PC-3 (cell line): ENCODE data around the gene MAP7D1. TPM values are rescaled to one million over a fixed set of nuclear protein-coding genes. Genes with fewer than 3 reads are reported as not detected.
A peak's percentile ranks its signal among the peaks of the same experiment; 100 is the strongest.

Experiments
- ATAC-seq: fragments of 200-7000 bp; cut with Tn5 transposase; 2 replicates; pipeline ENCODE4 v1.9.1; 2020; ENCODE audit warnings: mild to moderate bottlenecking, moderate library complexity
- BruUV-seq: library from RNA; stranded (reverse); fragments of 400-500 nt; replicated peaks from 2 replicates; lab custom pipeline; 2021; lab: Mats Ljungman, UMichigan
- CTCF ChIA-PET: fragments of 300-600 bp; sonication (Branson Sonifier 250); formaldehyde crosslinking; loops from one replicate; lab custom pipeline; 2022; ENCODE audit warnings: antibody characterized with exemption; lab: Charles Lee
- POLR2A ChIA-PET: fragments of 300-600 bp; sonication (Branson Sonifier 250); formaldehyde crosslinking; loops from one replicate; lab custom pipeline; 2022; ENCODE audit warnings: antibody characterized with exemption; ENCODE audit not compliant: unreplicated experiment; lab: Charles Lee
- DNase-seq: peaks from one replicate; pipeline ENCODE4 v3.0.0-alpha.2; 2015
- H2AFZ ChIP-seq: fragments of 300-600 bp; sonication (generic); 2 replicates; pipeline ENCODE4 v1.6.0; 2016; ENCODE audit warnings: antibody characterized with exemption, low read length
- H3F3A ChIP-seq: fragments of 300-600 bp; sonication (generic); one replicate; pipeline ENCODE4 v1.6.0; 2017; ENCODE audit warnings: antibody characterized with exemption, low read length, control low read depth, mild to moderate bottlenecking; ENCODE audit not compliant: unreplicated experiment
- H3K27ac ChIP-seq: fragments of 300-600 bp; sonication (generic); 2 replicates; pipeline ENCODE4 v1.5.1; 2016; ENCODE audit warnings: mild to moderate bottlenecking, low read length
- H3K27me3 ChIP-seq: fragments of 300-600 bp; sonication (generic); 2 replicates; pipeline ENCODE4 v1.6.1; 2016; ENCODE audit warnings: low read length, mixed read lengths
- H3K36me3 ChIP-seq: fragments of 300-600 bp; sonication (generic); 2 replicates; pipeline ENCODE4 v1.6.1; 2016; ENCODE audit warnings: low read depth, mixed run types, low read length, mixed read lengths
- H3K4me1 ChIP-seq: fragments of 300-600 bp; sonication (generic); 2 replicates; pipeline ENCODE4 v1.5.1; 2016; ENCODE audit warnings: low read length; ENCODE audit not compliant: insufficient read depth
- H3K4me2 ChIP-seq: fragments of 300-600 bp; sonication (generic); 2 replicates; pipeline ENCODE4 v1.6.0; 2016; ENCODE audit warnings: low read length
- H3K4me3 ChIP-seq: fragments of 300-600 bp; sonication (generic); 2 replicates; pipeline ENCODE4 v1.5.1; 2016; ENCODE audit warnings: mild to moderate bottlenecking, low read length, mixed read lengths
- H3K79me2 ChIP-seq: fragments of 300-600 bp; sonication (generic); 2 replicates; pipeline ENCODE4 v1.6.1; 2017; ENCODE audit warnings: low read length, mixed read lengths
- H3K9ac ChIP-seq: fragments of 300-600 bp; sonication (generic); 2 replicates; pipeline ENCODE4 v1.6.0; 2016; ENCODE audit warnings: mild to moderate bottlenecking, low read length
- H3K9me2 ChIP-seq: fragments of 300-600 bp; sonication (generic); replicated peaks from 2 replicates; pipeline ENCODE4 v1.6.1; 2016; ENCODE audit warnings: mixed run types, low read length, mixed read lengths
- H3K9me3 ChIP-seq: fragments of 300-600 bp; sonication (generic); 2 replicates; pipeline ENCODE4 v1.6.1; 2016; ENCODE audit warnings: low read length, mixed read lengths
- H4K20me1 ChIP-seq: fragments of 300-600 bp; sonication (generic); 2 replicates; pipeline ENCODE4 v1.6.1; 2016; ENCODE audit warnings: low read length, mixed read lengths
- EZH2 ChIP-seq: fragments of 300-600 bp; sonication (generic); IDR thresholded peaks from one replicate; pipeline ENCODE4 v1.6.1; 2017; ENCODE audit warnings: antibody characterized with exemption, mild to moderate bottlenecking, low read length; ENCODE audit not compliant: unreplicated experiment
- EZH2phosphoT487 ChIP-seq: fragments of 300-600 bp; sonication (generic); IDR thresholded peaks from 2 replicates; pipeline ENCODE4 v1.6.1; 2018; ENCODE audit warnings: mild to moderate bottlenecking, antibody characterized with exemption, low read length, borderline replicate concordance
- intact Hi-C: fragments of 100-400 bp; cut with micrococcal nuclease; formaldehyde crosslinking; loops from 2 replicates; pipeline ENCODE4 v1.9.0; 2023
- total RNA-seq: library from RNA; depleted of rRNA; stranded (reverse); fragments of >200 nt; gene quantifications from 2 replicates; pipeline ENCODE4 v1.2.3, GENCODE V29; 2014
- TF ChIP-seq, protein P1 (sequence below): fragments of 300-600 bp; sonication (generic); conservative IDR thresholded peaks from 2 replicates; pipeline ENCODE4 v1.5.1; 2017; ENCODE audit warnings: antibody characterized with exemption, low read depth, mild to moderate bottlenecking, low read length

Gene MAP7D1
- total RNA-seq, 1 experiment from 2014 or later: 113 TPM

GRCh38 chr1:36166136-36166535, 10.2 kb downstream of the MAP7D1 start:
- CTCF ChIA-PET: no interaction called here

DNA sequence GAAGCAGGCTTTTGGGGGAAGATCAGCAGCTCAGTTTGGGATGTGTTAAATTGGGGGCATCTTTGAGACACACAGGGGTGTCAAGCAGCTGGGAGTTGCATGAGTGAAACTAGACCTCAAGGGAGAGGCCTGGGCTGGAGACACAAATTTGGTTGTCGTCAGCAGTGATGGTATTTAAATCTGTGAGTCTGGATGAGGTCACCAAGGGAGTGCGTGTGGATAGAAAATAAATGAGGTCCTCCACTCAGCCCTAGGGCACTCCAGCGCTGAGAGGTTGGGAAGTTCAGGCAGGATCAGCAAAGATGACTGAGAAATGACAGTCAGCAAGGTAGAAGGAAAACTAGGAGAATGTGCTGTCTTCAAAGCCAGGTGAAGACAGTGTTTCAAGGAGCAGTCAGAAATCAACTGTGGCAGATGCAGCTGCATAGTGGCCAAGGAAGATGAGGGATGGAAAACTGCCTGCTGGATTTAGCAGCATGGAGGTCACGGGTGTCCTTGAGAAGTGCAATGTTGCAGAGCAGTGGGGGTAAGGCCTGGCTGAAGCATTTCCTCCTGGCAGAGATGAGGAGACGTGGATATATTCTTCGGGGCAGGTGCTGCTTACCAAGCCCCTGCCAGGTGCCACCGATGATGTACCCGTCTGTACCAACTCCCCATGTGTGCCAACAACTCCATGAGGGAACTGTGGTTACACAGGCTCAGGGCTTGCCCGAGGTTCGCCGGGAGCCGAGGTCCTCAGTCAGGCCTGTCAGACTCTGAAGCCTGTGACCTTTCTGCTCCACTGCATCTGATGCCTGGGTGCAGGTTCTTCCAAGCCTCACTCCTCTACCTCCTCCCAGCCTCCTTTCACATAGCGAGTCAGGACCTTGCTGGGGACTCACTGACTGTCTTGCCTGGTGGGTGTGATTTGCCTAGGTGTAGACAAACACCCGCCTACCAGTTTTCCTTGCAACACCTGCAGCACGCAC, 11.3 kb downstream of the MAP7D1 start:
- Histone ChIP-seq H3K36me3 (peaks cover 14% of the 10 kb centered on the region; the same call in 1 of the 2 replicates), H3K9me3 (no peaks in the 10 kb centered on the region), H3K27me3 (no peaks in the 10 kb centered on the region), H3K4me2 (no peak overlapping the region), H3K9me2 (no peaks in the 10 kb centered on the region), H2AFZ (no peak overlapping the region), H3K9ac (no peak overlapping the region), H3K27ac (peak overlapping the region; percentile 38), H3K4me3 (no peak overlapping the region), H3F3A (no peaks in the 10 kb centered on the region), H4K20me1 (peaks cover 6% of the 10 kb centered on the region; the same call in 1 of the 2 replicates), H3K4me1 (peaks cover 9% of the 10 kb centered on the region), H3K79me2 (peaks cover 77% of the 10 kb centered on the region)
- CTCF ChIA-PET: no interaction called here
- POLR2A ChIA-PET: no interaction called here
- ATAC-seq (0 out of 2 replicates have a peak, but pooled peaks have one; percentile 20), DNase-seq (peak; percentile 35)
- intact Hi-C loops: no loop called here
- TF ChIP-seq EZH2: no peak
- TF ChIP-seq EZH2phosphoT487: no peak
- TF ChIP-seq, protein P1, sequence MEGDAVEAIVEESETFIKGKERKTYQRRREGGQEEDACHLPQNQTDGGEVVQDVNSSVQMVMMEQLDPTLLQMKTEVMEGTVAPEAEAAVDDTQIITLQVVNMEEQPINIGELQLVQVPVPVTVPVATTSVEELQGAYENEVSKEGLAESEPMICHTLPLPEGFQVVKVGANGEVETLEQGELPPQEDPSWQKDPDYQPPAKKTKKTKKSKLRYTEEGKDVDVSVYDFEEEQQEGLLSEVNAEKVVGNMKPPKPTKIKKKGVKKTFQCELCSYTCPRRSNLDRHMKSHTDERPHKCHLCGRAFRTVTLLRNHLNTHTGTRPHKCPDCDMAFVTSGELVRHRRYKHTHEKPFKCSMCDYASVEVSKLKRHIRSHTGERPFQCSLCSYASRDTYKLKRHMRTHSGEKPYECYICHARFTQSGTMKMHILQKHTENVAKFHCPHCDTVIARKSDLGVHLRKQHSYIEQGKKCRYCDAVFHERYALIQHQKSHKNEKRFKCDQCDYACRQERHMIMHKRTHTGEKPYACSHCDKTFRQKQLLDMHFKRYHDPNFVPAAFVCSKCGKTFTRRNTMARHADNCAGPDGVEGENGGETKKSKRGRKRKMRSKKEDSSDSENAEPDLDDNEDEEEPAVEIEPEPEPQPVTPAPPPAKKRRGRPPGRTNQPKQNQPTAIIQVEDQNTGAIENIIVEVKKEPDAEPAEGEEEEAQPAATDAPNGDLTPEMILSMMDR: no peak
- no TSS peak for BruUV-seq

More at GRCh38 chr1:36166136-36166535, 10.2 kb downstream of the MAP7D1 start:
- no peak overlapping the region for H3K27ac ChIP-seq
- H3F3A ChIP-seq: no peaks in the 10 kb centered on the region
- POLR2A ChIA-PET: no interaction called here
- TF ChIP-seq, protein P1: no peak
- TF ChIP-seq EZH2: no peak
- no TSS peak for BruUV-seq
- H3K36me3 ChIP-seq: peaks cover 9% of the 10 kb centered on the region; the same call in 1 of the 2 replicates
- DNase-seq: no peak
- peaks cover 88% of the 10 kb centered on the region for H3K79me2 ChIP-seq
- H3K9me2 ChIP-seq: no peaks in the 10 kb centered on the region
- H3K4me1 ChIP-seq: peaks cover 19% of the 10 kb centered on the region
- peaks cover 6% of the 10 kb centered on the region; the same call in 1 of the 2 replicates for H4K20me1 ChIP-seq
- no peaks in the 10 kb centered on the region for H3K27me3 ChIP-seq
- no peak for ATAC-seq
- H3K9ac ChIP-seq: no peak overlapping the region
- no peak overlapping the region for H3K4me2 ChIP-seq
- no peak overlapping the region for H2AFZ ChIP-seq
- H3K4me3 ChIP-seq: no peak overlapping the region
- intact Hi-C loops: no loop called here
- H3K9me3 ChIP-seq: no peaks in the 10 kb centered on the region

DNA sequence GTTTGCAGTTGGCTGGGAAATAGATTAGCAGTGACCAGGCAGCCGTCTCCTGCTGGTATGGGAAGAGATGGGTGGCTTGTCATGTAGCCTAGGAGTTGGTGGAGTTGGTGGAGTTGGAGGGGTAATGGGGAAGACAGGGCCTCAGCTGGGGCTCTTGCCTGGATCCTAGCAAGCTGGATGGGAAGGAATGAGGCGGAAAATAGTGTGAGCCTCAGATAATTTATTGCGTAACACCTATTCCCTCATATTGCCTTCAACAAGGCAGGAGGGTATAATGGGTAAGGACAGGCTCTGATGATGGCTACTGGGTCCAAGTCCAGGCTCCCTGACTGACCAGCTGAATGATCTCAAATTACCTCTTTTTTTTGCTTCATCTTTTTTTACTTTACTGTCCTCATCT, 12.6 kb downstream of the MAP7D1 start:
- no TSS peak for BruUV-seq
- Histone ChIP-seq H3K9me3 (no peaks in the 10 kb centered on the region), H3K36me3 (peaks cover 24% of the 10 kb centered on the region), H3K27me3 (no peaks in the 10 kb centered on the region), H3K9ac (no peak overlapping the region), H3F3A (no peaks in the 10 kb centered on the region), H2AFZ (no peak overlapping the region), H3K9me2 (no peaks in the 10 kb centered on the region), H3K27ac (no peak overlapping the region), H4K20me1 (peaks cover 6% of the 10 kb centered on the region; the same call in 1 of the 2 replicates), H3K4me3 (no peak overlapping the region), H3K4me2 (no peak overlapping the region), H3K79me2 (peaks cover 67% of the 10 kb centered on the region), H3K4me1 (peaks cover 19% of the 10 kb centered on the region)
- no peak for DNase-seq
- no peak for ATAC-seq
- CTCF ChIA-PET: no interaction called here
- intact Hi-C loops: no loop called here
- TF ChIP-seq EZH2: no peak
- TF ChIP-seq EZH2phosphoT487: no peak
- TF ChIP-seq, protein P1: no peak
- POLR2A ChIA-PET: no interaction called here
